Testis (tissue), 3 donors: ENCODE data around the gene SLC4A1AP. TPM values are rescaled to one million over a fixed set of nuclear protein-coding genes. Genes with fewer than 3 reads are reported as not detected.
A peak's percentile ranks its signal among the peaks of the same experiment; 100 is the strongest.

Experiments used
- DNase-seq: peaks from one replicate; pipeline ENCODE4 v3.0.0-alpha.2; 2019
- H3K27ac ChIP-seq, 2 donors: fragments of 200-600 bp; sonication (generic); one replicate each; pipeline ENCODE4 v1.5.1; 2019
- H3K27me3 ChIP-seq: fragments of 200-600 bp; sonication (generic); one replicate; pipeline ENCODE4 v1.5.1; 2019
- H3K36me3 ChIP-seq: fragments of 200-600 bp; sonication (generic); one replicate; pipeline ENCODE4 v1.5.1; 2017; ENCODE audit warnings: low read depth; ENCODE audit errors: missing control alignments
- H3K4me1 ChIP-seq: fragments of 200-600 bp; sonication (generic); one replicate; pipeline ENCODE4 v1.5.1; 2019
- H3K4me3 ChIP-seq, 2 donors: fragments of 200-600 bp; sonication (generic); one replicate each; pipeline ENCODE4 v1.5.1; 2017 to 2019
- H3K9me3 ChIP-seq: fragments of 200-600 bp; sonication (generic); one replicate; pipeline ENCODE4 v1.5.1; 2017
- CTCF ChIP-seq, 3 experiments: fragments of 450-650 bp in 2 of 3; fragments of 200-600 bp in 1 of 3; sonication (generic) in 1 of 3; IDR thresholded peaks; one replicate each; pipeline ENCODE4 v1.5.1; 2016 to 2019; ENCODE audit warnings: antibody characterized with exemption in 3 of 3, mild to moderate bottlenecking in 2 of 3, moderate library complexity in 1 of 3
- POLR2A ChIP-seq: fragments of 450-650 bp; IDR thresholded peaks from one replicate; pipeline ENCODE4 v1.6.1; 2017; ENCODE audit warnings: antibody characterized with exemption, mild to moderate bottlenecking, moderate library complexity
- WGBS, 2 donors: methylation state at CpG; one replicate each; pipeline ENCODE4 v1.1.5; 2018; 5-methylcytosine and 5-hydroxymethylcytosine counted together
- intact Hi-C: fragments of 100-400 bp; cut with DNase I; formaldehyde crosslinking; loops from one replicate; pipeline ENCODE4 v1.15.1; 2023; ENCODE audit warnings: low total_unique reads
- polyA plus RNA-seq: library from polyadenylated mRNA; stranded (reverse); fragments of 350-450 nt; fragmentation: Illumina TruSeq; extraction: RNeasy Lipid Tissue Mini Kit (QIAGEN cat#74804); gene quantifications from one replicate; pipeline ENCODE4 v1.2.3, GENCODE V29; 2014; ENCODE audit warnings: low read depth, low replicate concordance; ENCODE audit not compliant: insufficient read depth
- total RNA-seq, 2 donors: library from RNA; depleted of rRNA; stranded (reverse); fragments of >200 nt; gene quantifications; one replicate each; pipeline ENCODE4 v1.2.3, GENCODE V29; 2016

The SLC4A1AP gene
- total and polyA plus RNA-seq, 3 donors from 2014 or later: 55.3 to 60.5 (median 56.5) TPM

DNA sequence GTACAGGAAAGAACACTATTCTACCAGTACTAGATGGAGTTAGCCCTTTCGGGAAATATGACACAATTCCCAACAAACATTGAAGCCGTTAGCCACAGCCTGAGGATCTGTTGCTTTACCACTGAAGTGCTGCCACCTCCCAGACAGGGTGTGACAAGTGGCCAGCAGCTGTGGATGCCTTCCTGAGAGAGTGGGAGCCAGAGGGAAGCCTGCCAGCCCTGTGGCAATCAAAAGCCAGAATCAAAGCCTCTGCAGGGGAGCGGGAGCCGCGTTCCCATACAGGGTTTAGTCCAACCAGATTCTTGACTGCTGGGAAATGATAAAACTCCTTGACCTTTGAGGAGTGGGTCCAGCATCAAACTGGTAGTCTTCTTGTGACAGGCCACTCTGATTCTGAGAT, 38.0 kb downstream of the SLC4A1AP start:
- Histone ChIP-seq H3K36me3 (no peaks in the 10 kb centered on the region), H3K9me3 (no peaks in the 10 kb centered on the region)
- 66 to 70% methylated on average over 5 of the region's 5 CpGs for WGBS, 2 donors

GRCh38 chr2:27702302-27702701, 38.6 kb downstream of the SLC4A1AP start:
- no peaks in the 10 kb centered on the region for H3K36me3 ChIP-seq
- H3K9me3 ChIP-seq: no peaks in the 10 kb centered on the region
- H3K27me3 ChIP-seq: no peaks in the 10 kb centered on the region
- H3K27ac ChIP-seq: no peak overlapping the region
- DNase-seq: no peak
- 81 to 84% methylated on average over 1 of the region's 1 CpG for WGBS, 2 donors
- H3K4me1 ChIP-seq: peaks cover 17% of the 10 kb centered on the region
- H3K4me3 ChIP-seq: no peak overlapping the region
- TF ChIP-seq POLR2A (no peak), CTCF (IDR thresholded peaks at IDR 0.05) (no peak)
- intact Hi-C loops: no loop called here

More for the DNA sequence above, 38.0 kb downstream of the SLC4A1AP start:
- peaks cover 11% of the 10 kb centered on the region for H3K4me1 ChIP-seq
- no peak overlapping the region for H3K4me3 ChIP-seq
- DNase-seq: no peak
- no peak for TF ChIP-seq POLR2A
- no peak for TF ChIP-seq CTCF (IDR thresholded peaks at IDR 0.05)
- no peaks in the 10 kb centered on the region for H3K27me3 ChIP-seq
- H3K27ac ChIP-seq: no peak overlapping the region
- intact Hi-C loops: no loop called here

GRCh38 chr2:27703638-27704341, 40.1 kb downstream of the SLC4A1AP start:
- peak; percentile 94 for DNase-seq
- intact Hi-C loops: no loop called here
- Histone ChIP-seq H3K27ac (peak overlapping the region in 1 of 2 donors; percentile 65), H3K36me3 (no peaks in the 10 kb centered on the region), H3K27me3 (no peaks in the 10 kb centered on the region), H3K4me1 (peaks cover 32% of the 10 kb centered on the region), H3K9me3 (no peaks in the 10 kb centered on the region), H3K4me3 (no peak overlapping the region)
- TF ChIP-seq POLR2A: no peak
- TF ChIP-seq CTCF (IDR thresholded peaks at IDR 0.05): peak; percentile 94 to 98 (median 97)
- 27 to 29% methylated on average over 9 of the region's 9 CpGs for WGBS, 2 donors

DNA sequence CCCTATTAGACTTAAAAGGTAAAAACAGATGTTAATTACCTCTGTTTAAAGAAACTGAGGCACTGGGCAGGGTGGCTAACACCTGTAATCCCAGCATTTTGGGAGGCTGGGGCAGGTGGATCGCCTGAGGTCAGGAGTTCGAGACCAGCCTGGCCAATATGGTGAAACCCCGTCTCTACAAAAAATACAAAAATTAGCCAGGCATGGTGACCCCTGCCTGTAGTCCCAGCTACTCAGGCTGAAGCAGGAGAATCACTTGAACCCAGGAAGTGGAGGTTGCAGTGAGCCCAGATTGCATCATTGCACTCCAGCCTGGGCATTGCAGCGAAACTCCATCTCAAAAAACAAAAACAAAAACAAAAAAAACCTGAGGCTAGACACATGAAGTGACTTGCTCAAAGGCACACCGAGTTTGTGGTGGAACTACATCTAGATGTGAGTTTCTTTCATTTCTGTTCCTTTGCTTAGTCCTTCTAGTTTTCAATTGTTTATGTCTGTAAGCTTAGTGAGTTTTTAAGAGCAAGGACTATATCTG, 40.7 kb downstream of the SLC4A1AP start:
- H3K27me3 ChIP-seq: no peaks in the 10 kb centered on the region
- TF ChIP-seq CTCF (IDR thresholded peaks at IDR 0.05) (no peak), POLR2A (no peak)
- peaks cover 38% of the 10 kb centered on the region for H3K4me1 ChIP-seq
- intact Hi-C loops: no loop called here
- H3K4me3 ChIP-seq: no peak overlapping the region
- H3K27ac ChIP-seq: peak overlapping the region; percentile 21 to 97
- 85 to 88% methylated on average over 5 of the region's 5 CpGs for WGBS, 2 donors
- H3K36me3 ChIP-seq: no peaks in the 10 kb centered on the region
- no peaks in the 10 kb centered on the region for H3K9me3 ChIP-seq
- DNase-seq: no peak
